NK-92 (cell line): ENCODE data around the gene NAE1.
A peak's percentile ranks its signal among the peaks of the same experiment; 100 is the strongest.
"Not testable (repeated sequence)": the region's sequence is repeated elsewhere in the genome, so short reads cannot be mapped to it uniquely, and the experiment has no call there.

Experiments used
- DNase-seq: peaks from one replicate; lab custom pipeline; 2025; ENCODE audit not compliant: unreplicated experiment; lab: John Stamatoyannopoulos, UW

Gene NAE1

DNA sequence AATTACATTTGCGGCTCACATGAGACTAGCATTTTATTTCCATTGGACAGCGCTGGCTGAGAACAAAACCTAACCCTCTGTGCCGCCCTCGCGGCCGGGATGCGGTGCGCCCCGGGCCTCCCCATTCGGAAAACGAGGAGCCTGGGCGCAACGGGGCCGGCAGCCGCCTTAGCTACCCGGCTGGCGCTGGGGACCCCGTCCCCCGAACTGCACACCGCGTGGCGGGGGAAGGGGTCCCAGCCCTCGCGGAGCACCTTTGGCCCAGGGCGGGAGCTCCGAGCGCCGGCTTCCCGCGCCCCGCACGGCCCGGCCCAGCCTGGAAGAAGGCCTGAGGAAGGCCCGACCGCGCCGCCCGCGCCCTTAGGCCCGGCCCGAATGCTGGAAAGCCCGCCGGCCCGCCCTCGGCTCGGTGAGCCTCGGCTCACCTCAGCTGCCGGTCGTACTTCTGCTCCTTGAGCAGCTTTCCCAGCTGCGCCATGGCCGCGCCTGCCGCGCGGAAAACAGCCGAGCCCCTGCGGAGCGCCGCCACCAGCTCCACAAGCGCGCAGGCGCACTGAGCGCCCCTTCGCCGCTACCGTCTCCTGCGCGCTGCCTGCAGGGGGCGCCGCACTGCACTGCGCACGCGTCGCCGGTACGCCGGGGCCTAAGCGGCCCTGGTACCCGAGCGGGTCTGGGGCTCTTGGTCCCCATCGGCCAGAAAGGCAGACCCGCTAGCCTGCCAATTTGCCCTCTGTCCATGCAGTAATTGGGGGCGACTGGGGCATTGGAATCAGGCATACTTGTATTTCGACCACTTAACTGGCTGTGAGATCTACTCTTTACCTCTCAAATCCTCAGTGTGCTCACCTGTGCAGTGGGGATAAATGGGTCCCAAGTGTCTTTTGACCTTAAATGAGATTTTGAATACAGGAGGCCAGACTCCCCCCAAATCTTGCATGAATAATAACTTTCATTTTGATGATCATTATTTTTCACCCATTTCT, at the start of gene NAE1:
Gene NAE1, minus strand, starts transcription at position 555 of the 983 bp plus-strand sequence. Its CDS starts 77 bp downstream, at position 478.
- DNase-seq = peak; percentile 41

DNA sequence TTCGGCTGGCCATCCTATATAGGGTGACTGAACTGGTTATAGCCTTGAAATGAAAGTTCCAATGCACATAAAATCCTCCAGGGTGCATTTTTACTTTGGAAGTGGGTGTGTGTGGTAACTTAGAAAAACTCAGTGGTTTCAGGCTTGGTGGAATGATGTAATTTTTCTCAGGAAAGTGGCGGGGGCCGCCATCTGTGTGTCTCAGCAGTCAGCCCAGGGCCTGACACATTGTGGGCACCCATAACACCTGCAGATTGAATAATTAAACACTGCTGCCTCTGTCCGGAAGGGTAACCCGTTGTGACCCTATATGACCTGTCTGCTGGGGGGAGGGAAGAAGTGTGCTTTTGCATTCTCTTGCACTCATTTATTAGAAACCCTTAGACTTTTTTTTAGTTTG, 47.3 kb upstream of the NAE1 start:
- DNase-seq = no peak

- no peak for DNase-seq
Measured at GRCh38 chr16:66874079-66874775, 43.5 kb upstream of the NAE1 start.

- no peak for DNase-seq
Measured at GRCh38 chr16:66873685-66874055, 42.9 kb upstream of the NAE1 start.

- peak; percentile 19 for DNase-seq
Measured at GRCh38 chr16:66872943-66873684, 42.3 kb upstream of the NAE1 start.

- DNase-seq = no peak
Measured at GRCh38 chr16:66872559-66872942, 41.8 kb upstream of the NAE1 start.

DNA sequence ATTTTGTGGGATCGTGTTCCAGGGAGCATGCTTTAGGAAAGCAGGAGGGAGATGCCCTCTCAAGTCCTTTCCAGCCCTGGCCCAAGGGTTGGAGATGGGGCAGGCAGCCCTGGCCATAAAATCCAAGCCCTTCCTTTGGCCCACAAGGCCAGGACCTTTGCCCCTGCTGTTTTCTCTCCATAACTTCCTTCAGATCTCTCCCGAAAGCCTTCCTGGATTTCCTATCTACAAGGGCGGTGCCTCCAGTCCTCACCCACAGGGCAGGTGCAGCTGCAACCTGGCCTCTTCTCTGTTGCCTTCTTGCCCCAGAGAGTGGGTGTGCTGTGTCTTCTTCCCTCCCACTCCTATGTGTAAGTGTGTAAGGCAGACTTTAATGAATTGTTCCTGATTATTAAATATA, 41.1 kb upstream of the NAE1 start:
- no peak for DNase-seq

- not testable (repeated sequence) for DNase-seq
Measured at GRCh38 chr16:66871363-66871762, 40.6 kb upstream of the NAE1 start.

GRCh38 chr16:66869424-66869823, 38.6 kb upstream of the NAE1 start:
- DNase-seq = no peak

- DNase-seq = no peak
Measured at GRCh38 chr16:66863707-66864106, 32.9 kb upstream of the NAE1 start.

- DNase-seq = no peak
Measured at GRCh38 chr16:66862023-66862520, 31.3 kb upstream of the NAE1 start.

DNA sequence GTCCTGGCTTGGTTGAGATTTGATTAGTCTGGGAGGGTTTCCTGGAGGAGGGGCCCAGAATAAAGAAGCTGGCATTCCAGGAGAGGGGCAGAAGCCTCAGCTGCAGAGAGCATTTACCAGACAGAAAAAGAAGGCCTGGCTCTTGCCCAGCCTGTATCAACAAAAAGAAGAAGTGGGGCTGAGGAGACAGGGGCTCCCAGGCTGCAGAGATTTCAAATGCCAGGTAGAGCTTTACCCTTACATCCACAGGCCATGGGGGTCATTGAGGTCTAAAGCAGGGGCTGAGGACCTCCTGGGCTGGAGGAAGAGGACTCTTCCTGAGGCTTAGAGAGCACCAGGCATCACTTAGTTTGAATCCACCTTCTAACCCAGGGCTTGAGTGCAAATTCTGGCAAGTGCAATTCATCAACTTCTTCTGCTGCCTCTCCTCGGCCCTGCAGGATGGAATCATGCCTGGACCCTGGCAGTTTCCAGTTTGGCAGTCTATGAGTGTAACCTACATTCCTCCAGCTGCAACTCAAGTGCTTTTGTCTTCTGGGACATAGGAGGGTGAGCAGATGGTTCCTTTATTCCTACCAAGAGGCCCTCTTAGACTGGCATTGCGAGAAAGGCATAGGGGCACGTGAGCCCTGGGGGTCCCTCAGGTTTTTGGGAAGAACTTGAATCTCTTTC, 28.8 kb upstream of the NAE1 start:
- no peak for DNase-seq

- DNase-seq = no peak
Measured at GRCh38 chr16:66858740-66859396, 28.1 kb upstream of the NAE1 start.

- DNase-seq = no peak
Measured at GRCh38 chr16:66857437-66857836, 26.7 kb upstream of the NAE1 start.

- no peak for DNase-seq
Measured at GRCh38 chr16:66856801-66857200, 26.0 kb upstream of the NAE1 start.

GRCh38 chr16:66856184-66856730, 25.5 kb upstream of the NAE1 start:
- no peak for DNase-seq

DNA sequence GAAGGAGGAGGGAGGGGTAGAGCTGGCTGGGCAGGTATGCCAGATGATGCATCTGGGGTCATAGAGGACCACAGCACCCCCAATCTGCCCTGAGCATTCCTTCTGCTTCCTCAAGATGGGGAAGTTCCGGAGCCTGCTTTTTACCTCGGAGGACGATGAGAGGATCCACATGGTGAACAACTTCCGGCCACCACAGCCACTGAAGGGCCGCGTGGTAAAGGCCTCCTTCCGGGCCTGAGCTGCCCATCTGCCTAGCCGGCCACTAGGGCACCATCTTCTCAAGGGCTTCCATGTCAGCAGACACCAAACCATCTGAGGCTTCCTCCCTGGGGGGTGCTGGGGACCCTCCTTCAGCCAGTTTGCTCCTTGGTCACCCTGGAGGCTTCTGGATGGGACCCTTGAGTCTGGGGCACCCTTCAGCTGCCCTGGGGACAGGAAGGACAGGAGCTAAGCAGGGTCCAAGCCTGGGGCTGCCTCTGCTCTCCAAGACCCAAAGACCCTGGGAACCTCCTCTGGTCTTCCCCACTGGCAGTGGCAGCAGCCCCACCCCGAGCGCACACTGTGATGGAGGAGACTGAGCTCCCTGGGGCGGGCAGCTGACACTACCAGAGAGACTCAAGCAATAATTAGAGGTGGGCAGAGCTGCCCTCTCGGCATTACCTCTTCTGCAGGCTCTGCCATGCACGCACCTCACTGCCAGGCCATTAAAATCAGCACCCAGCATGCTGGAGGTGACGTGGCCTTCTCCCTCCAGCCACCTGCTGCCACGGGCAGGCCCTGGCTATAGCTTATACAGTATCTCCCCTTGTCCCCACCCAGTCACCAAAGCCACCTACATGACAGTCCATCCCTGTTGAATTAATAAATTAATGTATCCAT, 22.7 kb upstream of the NAE1 start:
- no peak for DNase-seq

DNA sequence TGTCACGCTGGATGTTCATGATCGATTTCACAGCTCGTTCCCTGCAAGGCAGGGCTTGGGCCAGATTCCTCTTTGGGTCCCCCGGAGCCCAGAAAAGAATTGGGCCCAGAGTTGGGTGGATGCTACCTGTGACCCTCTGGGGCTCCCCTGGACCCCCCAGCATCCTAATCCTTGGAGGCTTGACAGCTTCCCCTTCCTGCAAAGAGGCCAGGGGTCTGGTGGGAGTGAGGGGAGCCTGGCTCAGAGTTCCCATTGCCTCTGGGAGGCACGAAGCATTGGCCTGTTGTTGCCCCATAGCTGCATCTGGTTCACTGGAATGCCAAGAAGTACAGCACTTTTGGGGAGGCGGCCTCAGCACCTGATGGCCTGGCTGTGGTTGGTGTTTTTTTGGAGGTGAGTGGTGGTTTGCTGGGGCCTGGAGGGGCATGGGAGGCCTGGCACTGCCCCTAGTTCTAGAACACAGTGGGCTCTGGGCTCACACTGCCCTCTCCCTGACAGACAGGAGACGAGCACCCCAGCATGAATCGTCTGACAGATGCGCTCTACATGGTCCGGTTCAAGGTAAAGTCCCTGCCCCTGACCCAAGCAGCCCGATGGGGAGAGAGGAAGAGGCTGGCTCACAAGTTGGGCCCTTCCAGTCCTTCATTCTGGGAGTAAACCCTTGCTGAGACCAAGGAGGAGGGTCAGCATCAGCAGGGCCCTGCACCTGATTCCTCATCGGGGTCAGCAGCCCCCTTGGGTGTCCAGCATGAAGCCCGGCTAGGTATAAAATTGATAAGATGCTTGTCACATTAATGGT, 20.6 kb upstream of the NAE1 start:
- no peak for DNase-seq
